ENCODE measurements around the gene GMCL1. TPM values are rescaled to one million over a fixed set of nuclear protein-coding genes. Genes with fewer than 3 reads are reported as not detected.
"Not testable (repeated sequence)": the region's sequence is repeated elsewhere in the genome, so short reads cannot be mapped to it uniquely, and the experiment has no call there.

The GMCL1 gene
- total and polyA plus RNA-seq, 4 donors, result 10.8 to 16.9 (median 14.7) TPM

DNA sequence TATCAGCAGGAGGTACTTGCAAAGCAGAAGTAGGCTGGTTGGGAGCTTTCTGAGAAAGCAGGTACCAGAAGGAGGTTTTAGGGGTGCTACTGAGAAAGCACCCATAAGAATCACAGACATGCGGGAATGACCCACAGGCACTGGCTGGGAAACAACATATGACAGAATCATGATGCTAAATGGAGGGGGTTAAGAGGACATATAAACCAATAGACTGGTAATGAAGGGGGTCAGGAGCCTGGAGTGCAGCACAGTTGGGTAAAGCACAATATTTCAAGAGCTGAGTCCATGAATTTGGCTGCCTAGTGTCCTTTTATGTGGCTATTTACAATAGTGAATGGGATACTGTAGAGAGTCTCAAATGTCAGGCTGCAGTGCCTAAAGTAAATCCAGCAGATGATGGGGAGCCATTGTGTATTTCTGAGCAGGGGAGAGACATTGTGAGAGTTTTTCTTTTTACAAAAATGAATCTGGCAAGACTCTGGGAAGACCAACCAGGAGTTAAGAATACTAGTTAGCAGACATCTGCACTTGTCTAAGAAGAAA is 27.6 kb upstream of the GMCL1 start:
- Histone ChIP-seq H3K4me3 (ENCODE audit: low read length in 2 of 2) (no peak overlapping the region), H3K27ac (ENCODE audit: low read depth in 1 of 2, low read length in 2 of 2) (no peak overlapping the region), H3K9me3 (ENCODE audit: control insufficient read depth, low read length) (no peaks in the 10 kb centered on the region), H3K27me3 (ENCODE audit: control insufficient read depth in 1 of 2, insufficient read depth in 2 of 2, low read length in 1 of 2) (no peaks in the 10 kb centered on the region), H3K4me1 (ENCODE audit: control insufficient read depth in 1 of 2, insufficient read depth in 2 of 2, low read length in 2 of 2) (peaks cover 0 to 10% of the 10 kb centered on the region in 2 donors), H3K36me3 (ENCODE audit: control insufficient read depth in 1 of 2, insufficient read depth in 2 of 2, low read length in 1 of 2) (peaks cover 0 to 1% of the 10 kb centered on the region in 2 donors)
- intact Hi-C loops (cut with DNase I), result loop anchor here in 1 of 2 donors (10.0 kb wide), 1 partner anchor 237 kb away; no protein-coding TSS in a partner anchor
- ATAC-seq (ENCODE audit: low FRiP score) (no peak), DNase-seq (no peak)
- WGBS, 2 donors, result 92 to 100% methylated on average over 1 of the region's 1 CpG

DNA sequence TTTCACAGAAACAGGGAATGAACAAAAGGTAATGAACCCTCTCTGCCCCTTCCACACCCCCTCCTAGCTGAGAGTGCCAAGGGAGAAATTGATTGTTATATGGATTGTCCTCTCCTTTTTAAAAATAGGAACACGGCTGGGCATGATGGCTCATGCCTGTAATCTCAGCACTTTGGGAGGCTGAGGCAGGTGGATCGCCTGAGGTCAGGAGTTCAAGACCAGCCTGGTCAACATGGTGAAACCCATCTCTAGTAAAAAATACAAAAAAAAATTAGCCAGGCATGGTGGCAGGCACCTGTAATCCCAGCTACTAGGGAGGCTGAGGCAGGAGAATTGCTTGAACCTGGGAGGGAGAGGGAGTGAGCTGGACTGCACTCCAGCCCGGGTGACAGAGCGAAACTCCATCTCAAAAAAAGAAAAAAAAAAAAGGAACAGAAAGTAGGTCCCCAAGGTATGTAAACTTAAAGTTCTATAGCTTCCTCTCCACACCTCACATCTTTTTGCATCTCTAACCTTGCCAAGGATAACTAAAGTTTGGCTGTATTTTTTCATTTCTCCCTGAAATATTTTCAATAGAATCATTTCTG is 26.6 kb upstream of the GMCL1 start:
- not testable (repeated sequence) for DNase-seq; H3K4me3 ChIP-seq (ENCODE audit: low read length in 2 of 2); H3K4me1 ChIP-seq (ENCODE audit: control insufficient read depth in 1 of 2, insufficient read depth in 2 of 2, low read length in 2 of 2); H3K9me3 ChIP-seq (ENCODE audit: control insufficient read depth, low read length); H3K27me3 ChIP-seq (ENCODE audit: control insufficient read depth in 1 of 2, insufficient read depth in 2 of 2, low read length in 1 of 2); H3K36me3 ChIP-seq (ENCODE audit: control insufficient read depth in 1 of 2, insufficient read depth in 2 of 2, low read length in 1 of 2); H3K27ac ChIP-seq (ENCODE audit: low read depth in 1 of 2, low read length in 2 of 2); ATAC-seq (ENCODE audit: low FRiP score)
- WGBS, 2 donors, result 86 to 100% methylated on average over 4 of the region's 4 CpGs
- intact Hi-C loops (cut with DNase I), result loop anchor here in 1 of 2 donors (10.0 kb wide), 1 partner anchor 238 kb away; no protein-coding TSS in a partner anchor

DNA sequence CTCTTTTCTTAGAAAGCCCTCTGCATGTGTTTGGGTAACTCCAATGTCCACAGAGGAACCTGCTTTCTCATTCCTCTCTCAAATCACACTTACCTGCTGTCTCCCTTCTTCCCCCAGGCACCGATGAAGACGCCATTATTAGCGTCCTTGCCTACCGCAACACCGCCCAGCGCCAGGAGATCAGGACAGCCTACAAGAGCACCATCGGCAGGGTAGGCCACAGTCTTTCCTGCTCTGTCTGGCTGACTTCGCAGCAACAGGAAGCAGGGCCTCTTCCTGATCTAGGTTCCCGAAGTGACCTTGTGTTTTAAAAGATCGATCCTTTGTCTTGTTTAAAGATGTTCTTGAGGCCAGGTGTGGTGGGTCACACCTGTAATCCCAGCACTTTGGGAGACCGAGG is 25.0 kb upstream of the GMCL1 start:
- Histone ChIP-seq H3K4me1 (ENCODE audit: control insufficient read depth in 1 of 2, insufficient read depth in 2 of 2, low read length in 2 of 2) (peaks cover 0 to 2% of the 10 kb centered on the region in 2 donors), H3K27ac (ENCODE audit: low read depth in 1 of 2, low read length in 2 of 2) (no peak overlapping the region), H3K27me3 (ENCODE audit: control insufficient read depth in 1 of 2, insufficient read depth in 2 of 2, low read length in 1 of 2) (no peaks in the 10 kb centered on the region), H3K4me3 (ENCODE audit: low read length in 2 of 2) (no peak overlapping the region), H3K9me3 (ENCODE audit: control insufficient read depth, low read length) (no peaks in the 10 kb centered on the region), H3K36me3 (ENCODE audit: control insufficient read depth in 1 of 2, insufficient read depth in 2 of 2, low read length in 1 of 2) (peaks cover 1 to 3% of the 10 kb centered on the region in 2 donors)
- ATAC-seq (ENCODE audit: low FRiP score), result no peak
- no peak for DNase-seq
- WGBS, 2 donors, result 87 to 90% methylated on average over 11 of the region's 11 CpGs
- intact Hi-C loops (cut with DNase I), result loop anchor here in 1 of 2 donors (10.0 kb wide), 1 partner anchor 240 kb away; no protein-coding TSS in a partner anchor

DNA sequence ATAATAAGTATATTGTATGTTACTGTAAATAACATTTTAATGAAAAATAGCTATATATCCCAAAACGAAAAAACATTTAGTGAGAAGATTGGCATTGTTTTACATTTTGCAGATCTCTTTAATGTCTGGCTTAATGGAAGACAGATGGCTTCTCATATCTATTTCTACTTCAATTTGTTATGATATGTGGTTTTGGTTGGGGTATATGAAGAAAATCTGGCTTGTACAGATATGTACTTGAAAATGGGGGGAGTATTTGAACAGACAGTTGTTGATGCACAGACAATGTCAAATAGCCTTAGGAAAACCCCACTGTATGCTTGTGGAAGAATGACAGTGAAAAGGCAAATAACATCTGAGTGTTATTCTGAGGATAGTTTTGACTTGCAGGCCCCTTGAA is 23.6 kb upstream of the GMCL1 start:
- Histone ChIP-seq H3K36me3 (ENCODE audit: control insufficient read depth in 1 of 2, insufficient read depth in 2 of 2, low read length in 1 of 2) (peaks cover 1 to 3% of the 10 kb centered on the region in 2 donors), H3K4me3 (ENCODE audit: low read length in 2 of 2) (no peak overlapping the region), H3K27ac (ENCODE audit: low read depth in 1 of 2, low read length in 2 of 2) (no peak overlapping the region), H3K27me3 (ENCODE audit: control insufficient read depth in 1 of 2, insufficient read depth in 2 of 2, low read length in 1 of 2) (no peaks in the 10 kb centered on the region), H3K9me3 (ENCODE audit: control insufficient read depth, low read length) (no peaks in the 10 kb centered on the region), H3K4me1 (ENCODE audit: control insufficient read depth in 1 of 2, insufficient read depth in 2 of 2, low read length in 2 of 2) (peaks cover 0 to 1% of the 10 kb centered on the region in 2 donors)
- DNase-seq (no peak), ATAC-seq (ENCODE audit: low FRiP score) (no peak)
- 87 to 89% methylated on average over 1 of the region's 1 CpG for WGBS, 2 donors
- intact Hi-C loops (cut with DNase I), result loop anchor here in 1 of 2 donors (10.0 kb wide), 1 partner anchor 241 kb away; no protein-coding TSS in a partner anchor

DNA sequence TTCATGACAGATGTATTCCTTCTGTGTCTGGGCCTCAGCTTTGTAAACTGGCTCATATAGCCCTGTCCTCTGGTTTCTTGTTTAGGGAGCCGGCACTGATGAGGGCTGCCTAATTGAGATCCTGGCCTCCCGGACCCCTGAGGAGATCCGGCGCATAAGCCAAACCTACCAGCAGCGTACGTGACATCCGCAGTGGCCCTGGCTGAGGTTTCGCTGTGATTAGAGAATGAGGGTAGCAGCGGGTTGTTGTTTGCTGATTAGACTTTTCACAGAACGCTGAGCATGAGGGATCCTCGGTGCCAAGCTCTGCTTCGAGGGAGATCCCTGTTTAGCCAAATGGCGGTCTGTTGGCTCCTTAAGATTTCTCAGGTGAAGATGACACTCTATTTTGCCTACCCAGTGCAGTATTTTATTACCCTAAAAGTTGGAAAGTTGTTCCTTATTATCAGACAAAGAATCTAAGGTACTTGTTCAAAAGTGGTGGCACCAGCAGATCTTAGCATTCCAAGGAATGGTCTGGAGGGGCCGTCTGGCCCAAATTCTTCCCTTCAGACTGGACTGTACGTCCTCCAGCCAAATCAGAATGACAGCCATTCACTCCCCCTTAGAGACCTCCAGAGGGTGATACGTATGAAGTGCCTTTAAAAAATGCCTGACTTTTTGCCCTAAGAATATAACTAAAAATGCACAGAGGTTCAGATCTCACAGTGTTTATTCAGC is 21.5 kb upstream of the GMCL1 start:
- H3K36me3 ChIP-seq (ENCODE audit: control insufficient read depth in 1 of 2, insufficient read depth in 2 of 2, low read length in 1 of 2), result peaks cover 1 to 3% of the 10 kb centered on the region in 2 donors

DNA sequence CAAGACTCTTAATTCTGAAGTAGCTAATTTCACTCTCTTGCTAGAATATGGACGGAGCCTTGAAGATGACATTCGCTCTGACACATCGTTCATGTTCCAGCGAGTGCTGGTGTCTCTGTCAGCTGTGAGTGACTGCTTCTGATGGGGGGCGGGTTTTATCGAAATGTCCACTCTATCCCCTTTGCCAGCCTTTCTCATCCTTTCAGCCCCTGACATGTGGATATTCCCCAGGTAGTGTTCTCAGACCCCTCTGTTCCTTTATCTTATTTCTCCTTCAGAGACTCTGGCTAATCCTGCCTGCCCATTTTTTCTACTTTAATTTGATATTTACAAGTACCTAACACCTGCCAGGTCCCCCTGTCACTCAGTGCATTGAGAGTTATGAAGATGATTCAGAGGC is 18.9 kb upstream of the GMCL1 start:
- WGBS, 2 donors, result 88 to 94% methylated on average over 6 of the region's 6 CpGs
- DNase-seq, result no peak
- Histone ChIP-seq H3K4me3 (ENCODE audit: low read length in 2 of 2) (no peak overlapping the region), H3K36me3 (ENCODE audit: control insufficient read depth in 1 of 2, insufficient read depth in 2 of 2, low read length in 1 of 2) (peaks cover 1 to 3% of the 10 kb centered on the region in 2 donors), H3K27me3 (ENCODE audit: control insufficient read depth in 1 of 2, insufficient read depth in 2 of 2, low read length in 1 of 2) (no peaks in the 10 kb centered on the region), H3K4me1 (ENCODE audit: control insufficient read depth in 1 of 2, insufficient read depth in 2 of 2, low read length in 2 of 2) (no peaks in the 10 kb centered on the region), H3K9me3 (ENCODE audit: control insufficient read depth, low read length) (no peaks in the 10 kb centered on the region), H3K27ac (ENCODE audit: low read depth in 1 of 2, low read length in 2 of 2) (no peak overlapping the region)
- intact Hi-C loops (cut with DNase I), result no loop called here
- ATAC-seq (ENCODE audit: low FRiP score), result no peak

More for the DNA sequence above, 21.5 kb upstream of the GMCL1 start:
- Histone ChIP-seq H3K4me3 (ENCODE audit: low read length in 2 of 2) (no peak overlapping the region), H3K9me3 (ENCODE audit: control insufficient read depth, low read length) (no peaks in the 10 kb centered on the region), H3K27me3 (ENCODE audit: control insufficient read depth in 1 of 2, insufficient read depth in 2 of 2, low read length in 1 of 2) (no peaks in the 10 kb centered on the region), H3K27ac (ENCODE audit: low read depth in 1 of 2, low read length in 2 of 2) (no peak overlapping the region), H3K4me1 (ENCODE audit: control insufficient read depth in 1 of 2, insufficient read depth in 2 of 2, low read length in 2 of 2) (no peaks in the 10 kb centered on the region)
- no peak for DNase-seq
- 78 to 86% methylated on average over 16 of the region's 16 CpGs for WGBS, 2 donors
- intact Hi-C loops (cut with DNase I), result loop anchor here in 1 of 2 donors (10.0 kb wide), 1 partner anchor 243 kb away; no protein-coding TSS in a partner anchor
- ATAC-seq (ENCODE audit: low FRiP score), result no peak

DNA sequence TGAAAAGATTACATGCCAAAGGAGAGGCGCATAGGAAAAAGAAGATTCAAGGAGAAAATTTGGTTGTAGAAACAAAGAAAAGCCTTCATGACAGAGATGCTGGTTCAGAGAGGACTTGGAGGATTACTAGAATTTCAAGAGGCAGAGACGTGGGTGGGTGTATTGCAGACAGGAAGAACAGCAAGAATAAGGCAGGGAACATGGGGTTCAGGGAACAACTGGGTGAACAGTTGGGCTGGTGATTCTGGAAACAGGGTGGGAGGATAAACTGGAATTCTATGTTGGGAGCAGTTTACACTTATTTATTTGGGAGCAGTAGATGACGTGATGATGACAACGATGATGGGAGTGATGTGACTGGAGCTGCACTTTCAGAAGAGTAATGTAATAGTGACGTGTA is 18.4 kb upstream of the GMCL1 start:
- no peak overlapping the region for H3K27ac ChIP-seq (ENCODE audit: low read depth in 1 of 2, low read length in 2 of 2)
- intact Hi-C loops (cut with DNase I), result no loop called here
- no peaks in the 10 kb centered on the region for H3K27me3 ChIP-seq (ENCODE audit: control insufficient read depth in 1 of 2, insufficient read depth in 2 of 2, low read length in 1 of 2)
- no peaks in the 10 kb centered on the region for H3K9me3 ChIP-seq (ENCODE audit: control insufficient read depth, low read length)
- H3K4me3 ChIP-seq (ENCODE audit: low read length in 2 of 2), result no peak overlapping the region
- DNase-seq (no peak), ATAC-seq (ENCODE audit: low FRiP score) (no peak)
- 83 to 87% methylated on average over 5 of the region's 5 CpGs for WGBS, 2 donors
- peaks cover 1 to 3% of the 10 kb centered on the region in 2 donors for H3K36me3 ChIP-seq (ENCODE audit: control insufficient read depth in 1 of 2, insufficient read depth in 2 of 2, low read length in 1 of 2)
- H3K4me1 ChIP-seq (ENCODE audit: control insufficient read depth in 1 of 2, insufficient read depth in 2 of 2, low read length in 2 of 2), result no peaks in the 10 kb centered on the region

DNA sequence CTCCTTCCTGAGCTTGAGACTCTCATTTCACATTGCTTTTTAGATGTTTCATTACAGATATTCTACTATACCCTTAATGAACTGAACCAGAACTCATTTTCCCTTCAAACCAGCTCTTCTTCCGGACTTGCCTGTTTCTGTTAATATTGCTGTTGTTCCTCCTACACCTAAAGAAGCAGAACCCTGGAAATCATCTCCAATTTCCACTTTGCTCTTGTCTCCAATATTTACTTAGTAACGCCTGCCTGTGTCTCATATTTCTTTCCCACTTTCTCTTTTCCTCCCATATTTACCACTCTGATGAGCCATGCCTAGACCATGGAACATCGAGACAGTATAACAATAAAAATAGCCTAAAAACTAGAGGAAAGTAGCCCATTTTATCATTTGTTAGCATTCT is 17.9 kb upstream of the GMCL1 start:
- H3K27ac ChIP-seq (ENCODE audit: low read depth in 1 of 2, low read length in 2 of 2), result no peak overlapping the region

More for the DNA sequence above, 17.9 kb upstream of the GMCL1 start:
- Histone ChIP-seq H3K9me3 (ENCODE audit: control insufficient read depth, low read length) (no peaks in the 10 kb centered on the region), H3K27me3 (ENCODE audit: control insufficient read depth in 1 of 2, insufficient read depth in 2 of 2, low read length in 1 of 2) (no peaks in the 10 kb centered on the region), H3K4me1 (ENCODE audit: control insufficient read depth in 1 of 2, insufficient read depth in 2 of 2, low read length in 2 of 2) (no peaks in the 10 kb centered on the region), H3K4me3 (ENCODE audit: low read length in 2 of 2) (no peak overlapping the region), H3K36me3 (ENCODE audit: control insufficient read depth in 1 of 2, insufficient read depth in 2 of 2, low read length in 1 of 2) (peaks cover 0 to 3% of the 10 kb centered on the region in 2 donors)
- no peak for ATAC-seq (ENCODE audit: low FRiP score)
- intact Hi-C loops (cut with DNase I), result no loop called here
- DNase-seq, result no peak
- 82 to 86% methylated on average over 3 of the region's 3 CpGs for WGBS, 2 donors
